ENCODE measurements around the gene GABPB2. TPM values are rescaled to one million over a fixed set of nuclear protein-coding genes. Genes with fewer than 3 reads are reported as not detected.

The GABPB2 gene
- total and polyA plus RNA-seq, 2 donors (not counting 1 experiment from before 2014, with no cell fraction given) = 13.9 to 14.9 TPM

- Histone ChIP-seq H3K79me2 (ENCODE audit: control insufficient read depth, insufficient read depth, low read length) (no peaks in the 10 kb centered on the region), H2AFZ (ENCODE audit: low read length) (no peak overlapping the region)
- TF ChIP-seq, protein P1, sequence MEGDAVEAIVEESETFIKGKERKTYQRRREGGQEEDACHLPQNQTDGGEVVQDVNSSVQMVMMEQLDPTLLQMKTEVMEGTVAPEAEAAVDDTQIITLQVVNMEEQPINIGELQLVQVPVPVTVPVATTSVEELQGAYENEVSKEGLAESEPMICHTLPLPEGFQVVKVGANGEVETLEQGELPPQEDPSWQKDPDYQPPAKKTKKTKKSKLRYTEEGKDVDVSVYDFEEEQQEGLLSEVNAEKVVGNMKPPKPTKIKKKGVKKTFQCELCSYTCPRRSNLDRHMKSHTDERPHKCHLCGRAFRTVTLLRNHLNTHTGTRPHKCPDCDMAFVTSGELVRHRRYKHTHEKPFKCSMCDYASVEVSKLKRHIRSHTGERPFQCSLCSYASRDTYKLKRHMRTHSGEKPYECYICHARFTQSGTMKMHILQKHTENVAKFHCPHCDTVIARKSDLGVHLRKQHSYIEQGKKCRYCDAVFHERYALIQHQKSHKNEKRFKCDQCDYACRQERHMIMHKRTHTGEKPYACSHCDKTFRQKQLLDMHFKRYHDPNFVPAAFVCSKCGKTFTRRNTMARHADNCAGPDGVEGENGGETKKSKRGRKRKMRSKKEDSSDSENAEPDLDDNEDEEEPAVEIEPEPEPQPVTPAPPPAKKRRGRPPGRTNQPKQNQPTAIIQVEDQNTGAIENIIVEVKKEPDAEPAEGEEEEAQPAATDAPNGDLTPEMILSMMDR (conservative IDR thresholded peaks at IDR 0.05 in 1 of 2, IDR thresholded peaks at IDR 0.05 in 1 of 2; ENCODE audit: low read depth in 1 of 2, low read length in 2 of 2) = no peak
- TF ChIP-seq EZH2 (IDR thresholded peaks at IDR 0.05; ENCODE audit: low read length, missing control alignments) = no peak
Observed at GRCh38 chr1:151098126-151098525, 27.6 kb downstream of the GABPB2 start.

GRCh38 chr1:151104630-151105029 is 34.1 kb downstream of the GABPB2 start:
- Histone ChIP-seq H3K4me1 (ENCODE audit: control insufficient read depth, extremely low read depth, insufficient read depth, low read length) (peaks cover 3% of the 10 kb centered on the region), H3K27me3 (ENCODE audit: control insufficient read depth, insufficient read depth, low read length) (no peaks in the 10 kb centered on the region), H3K27ac (ENCODE audit: insufficient read depth, low read length) (no peak overlapping the region), H3K9me3 (ENCODE audit: control insufficient read depth, insufficient read depth, low read depth, low read length) (no peaks in the 10 kb centered on the region), H2AFZ (ENCODE audit: low read length) (no peak overlapping the region), H4K20me1 (ENCODE audit: control insufficient read depth, extremely low read depth, insufficient read depth, low read length) (no peaks in the 10 kb centered on the region), H3K9ac (ENCODE audit: insufficient read depth, low read length) (no peak overlapping the region), H3K4me3 (replicated peaks in 1 of 4; ENCODE audit: control extremely low read depth in 1 of 4, insufficient read depth in 1 of 4, low read depth in 3 of 4, low read length in 4 of 4) (no peak overlapping the region), H3K79me2 (ENCODE audit: control insufficient read depth, insufficient read depth, low read length) (no peaks in the 10 kb centered on the region), H3K4me2 (ENCODE audit: extremely low read depth, insufficient read depth, low read length) (no peak overlapping the region), H3K36me3 (ENCODE audit: control insufficient read depth, insufficient read depth, low read length) (no peaks in the 10 kb centered on the region)
- TF ChIP-seq, protein P1 (conservative IDR thresholded peaks at IDR 0.05 in 1 of 2, IDR thresholded peaks at IDR 0.05 in 1 of 2; ENCODE audit: low read depth in 1 of 2, low read length in 2 of 2) = no peak
- TF ChIP-seq EZH2 (IDR thresholded peaks at IDR 0.05; ENCODE audit: low read length, missing control alignments) = no peak
- DNase-seq (ENCODE audit: low read depth in 2 of 2) = no peak

More at GRCh38 chr1:151098126-151098525, 27.6 kb downstream of the GABPB2 start:
- Histone ChIP-seq H3K4me2 (ENCODE audit: extremely low read depth, insufficient read depth, low read length) (no peak overlapping the region), H4K20me1 (ENCODE audit: control insufficient read depth, extremely low read depth, insufficient read depth, low read length) (no peaks in the 10 kb centered on the region), H3K4me3 (replicated peaks in 1 of 4; ENCODE audit: control extremely low read depth in 1 of 4, insufficient read depth in 1 of 4, low read depth in 3 of 4, low read length in 4 of 4) (no peak overlapping the region), H3K9ac (ENCODE audit: insufficient read depth, low read length) (no peak overlapping the region), H3K27ac (ENCODE audit: insufficient read depth, low read length) (no peak overlapping the region), H3K9me3 (ENCODE audit: control insufficient read depth, insufficient read depth, low read depth, low read length) (no peaks in the 10 kb centered on the region), H3K36me3 (ENCODE audit: control insufficient read depth, insufficient read depth, low read length) (no peaks in the 10 kb centered on the region), H3K4me1 (ENCODE audit: control insufficient read depth, extremely low read depth, insufficient read depth, low read length) (no peaks in the 10 kb centered on the region), H3K27me3 (ENCODE audit: control insufficient read depth, insufficient read depth, low read length) (no peaks in the 10 kb centered on the region)
- DNase-seq (ENCODE audit: low read depth in 2 of 2) = no peak

DNA sequence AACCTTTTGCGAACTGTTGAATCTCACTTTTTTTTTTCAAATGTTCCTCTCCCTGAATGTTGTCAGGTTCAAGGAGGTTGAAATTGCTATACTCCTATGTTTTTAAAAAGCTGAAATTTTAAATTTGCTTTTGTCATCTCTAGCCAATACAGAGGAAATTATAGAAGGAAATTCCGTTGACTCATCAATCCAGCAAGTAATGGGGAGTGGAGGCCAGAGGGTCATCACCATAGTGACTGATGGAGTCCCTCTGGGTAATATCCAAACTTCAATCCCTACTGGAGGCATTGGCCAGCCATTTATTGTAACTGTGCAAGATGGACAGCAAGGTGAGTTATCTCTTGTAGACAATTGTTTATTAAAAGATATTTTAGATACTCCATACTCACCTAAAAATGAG is 36.3 kb downstream of the GABPB2 start:
- H3K4me2 ChIP-seq (ENCODE audit: extremely low read depth, insufficient read depth, low read length) = no peak overlapping the region

More for the DNA sequence above, 36.3 kb downstream of the GABPB2 start:
- Histone ChIP-seq H3K4me1 (ENCODE audit: control insufficient read depth, extremely low read depth, insufficient read depth, low read length) (peaks cover 3% of the 10 kb centered on the region), H3K27me3 (ENCODE audit: control insufficient read depth, insufficient read depth, low read length) (no peaks in the 10 kb centered on the region), H3K27ac (ENCODE audit: insufficient read depth, low read length) (peak overlapping the region; percentile 4), H3K79me2 (ENCODE audit: control insufficient read depth, insufficient read depth, low read length) (no peaks in the 10 kb centered on the region), H3K9me3 (ENCODE audit: control insufficient read depth, insufficient read depth, low read depth, low read length) (no peaks in the 10 kb centered on the region), H3K4me3 (replicated peaks in 1 of 4; ENCODE audit: control extremely low read depth in 1 of 4, insufficient read depth in 1 of 4, low read depth in 3 of 4, low read length in 4 of 4) (no peak overlapping the region), H4K20me1 (ENCODE audit: control insufficient read depth, extremely low read depth, insufficient read depth, low read length) (no peaks in the 10 kb centered on the region), H2AFZ (ENCODE audit: low read length) (no peak overlapping the region), H3K9ac (ENCODE audit: insufficient read depth, low read length) (no peak overlapping the region), H3K36me3 (ENCODE audit: control insufficient read depth, insufficient read depth, low read length) (no peaks in the 10 kb centered on the region)
- no peak for TF ChIP-seq EZH2 (IDR thresholded peaks at IDR 0.05; ENCODE audit: low read length, missing control alignments)
- TF ChIP-seq, protein P1 (conservative IDR thresholded peaks at IDR 0.05 in 1 of 2, IDR thresholded peaks at IDR 0.05 in 1 of 2; ENCODE audit: low read depth in 1 of 2, low read length in 2 of 2) = no peak
- DNase-seq (ENCODE audit: low read depth in 2 of 2) = peak; percentile 46 to 47

All from fibroblast of lung (primary cell).